IPS-NIHi7 (cell line): Measurements from ENCODE around the gene ARHGAP19.
A peak's percentile ranks its signal among the peaks of the same experiment; 100 is the strongest.
"Not testable (repeated sequence)": the region's sequence is repeated elsewhere in the genome, so short reads cannot be mapped to it uniquely, and the experiment has no call there.

Experiments
- DNase-seq: peaks from one replicate; pipeline ENCODE4 v3.0.0; 2012; ENCODE audit warnings: mixed read lengths; ENCODE audit errors: extremely low spot score

Gene ARHGAP19

GRCh38 chr10:97279121-97279815 is 13.2 kb downstream of the ARHGAP19 start:
- no peak for DNase-seq

GRCh38 chr10:97278491-97278989 is 13.9 kb downstream of the ARHGAP19 start:
- no peak for DNase-seq

GRCh38 chr10:97277551-97277950 is 14.9 kb downstream of the ARHGAP19 start:
- DNase-seq = no peak

GRCh38 chr10:97274828-97275227 is 17.6 kb downstream of the ARHGAP19 start:
- DNase-seq = no peak

- DNase-seq = no peak
Observed at GRCh38 chr10:97273700-97274099, 18.7 kb downstream of the ARHGAP19 start.

- DNase-seq = no peak
Observed at GRCh38 chr10:97270523-97271154, 21.8 kb downstream of the ARHGAP19 start.

GRCh38 chr10:97267671-97268070 is 24.8 kb downstream of the ARHGAP19 start:
- no peak for DNase-seq

- not testable (repeated sequence) for DNase-seq
Observed at GRCh38 chr10:97265095-97265494, 27.3 kb downstream of the ARHGAP19 start.

GRCh38 chr10:97263971-97264370 is 28.5 kb downstream of the ARHGAP19 start:
- no peak for DNase-seq

- no peak for DNase-seq
Observed at GRCh38 chr10:97261656-97262055, 30.8 kb downstream of the ARHGAP19 start.

- no peak for DNase-seq
Observed at GRCh38 chr10:97261183-97261582, 31.3 kb downstream of the ARHGAP19 start.

GRCh38 chr10:97259119-97259518 is 33.3 kb downstream of the ARHGAP19 start:
- DNase-seq = no peak

- DNase-seq = no peak
Observed at GRCh38 chr10:97256356-97256755, 36.1 kb downstream of the ARHGAP19 start.

GRCh38 chr10:97255512-97256293 is 36.7 kb downstream of the ARHGAP19 start:
- DNase-seq = no peak

- DNase-seq = no peak
Observed at GRCh38 chr10:97254694-97255093, 37.7 kb downstream of the ARHGAP19 start.

GRCh38 chr10:97250952-97251351 is 41.5 kb downstream of the ARHGAP19 start:
- DNase-seq = no peak

- no peak for DNase-seq
Observed at GRCh38 chr10:97243836-97244235, 48.6 kb downstream of the ARHGAP19 start.

- DNase-seq = no peak
Observed at GRCh38 chr10:97238855-97239254, 53.6 kb downstream of the ARHGAP19 start.

- DNase-seq = no peak
Observed at GRCh38 chr10:97235353-97235752, 57.1 kb downstream of the ARHGAP19 start.

- DNase-seq = peak; percentile 32
Observed at GRCh38 chr10:97234400-97234799, 58.0 kb downstream of the ARHGAP19 start.

- no peak for DNase-seq
Observed at GRCh38 chr10:97230146-97230545, 62.3 kb downstream of the ARHGAP19 start.

GRCh38 chr10:97229322-97230015 is 63.0 kb downstream of the ARHGAP19 start:
- DNase-seq = no peak
